SU-DHL-6 (cell line): ENCODE data around the gene RPLP1.

Source experiments
- H2AFZ ChIP-seq: fragments of 200-600 bp; sonication (generic); 2 replicates; pipeline ENCODE4 v1.6.1; 2014; ENCODE audit warnings: low read depth, mild to moderate bottlenecking, moderate library complexity, mixed read lengths, antibody characterized with exemption, low read length; ENCODE audit not compliant: severe bottlenecking
- H3F3A ChIP-seq: fragments of 200-600 bp; shearing (Covaris generic); 2 replicates; pipeline ENCODE4 v1.6.0; 2016; ENCODE audit warnings: antibody characterized with exemption, mild to moderate bottlenecking; ENCODE audit not compliant: insufficient read depth
- H3K27ac ChIP-seq: fragments of 200-600 bp; sonication (generic); 2 replicates; pipeline ENCODE4 v1.5.1; 2016; ENCODE audit warnings: low read depth, mild to moderate bottlenecking, low read length, moderate library complexity, mixed read lengths
- H3K27me3 ChIP-seq: fragments of 200-600 bp; sonication (generic), shearing (Covaris generic); 2 replicates; pipeline ENCODE4 v1.6.0; 2014; ENCODE audit warnings: mild to moderate bottlenecking, low read length
- H3K36me3 ChIP-seq: fragments of 200-600 bp; sonication (generic); 2 replicates; pipeline ENCODE4 v1.6.1; 2014; ENCODE audit warnings: mild to moderate bottlenecking, low read length, mixed read lengths
- H3K4me2 ChIP-seq: fragments of 300-600, 200-600 bp; shearing (Covaris generic), sonication (generic); 2 replicates; pipeline ENCODE4 v1.6.0; 2014; ENCODE audit warnings: low read length, low read depth, mild to moderate bottlenecking; ENCODE audit not compliant: poor library complexity, severe bottlenecking
- H3K4me3 ChIP-seq: fragments of 200-600 bp; sonication (generic); 2 replicates; pipeline ENCODE4 v1.5.1; 2014; ENCODE audit warnings: antibody characterized with exemption, low read length, mild to moderate bottlenecking, mixed read lengths; ENCODE audit not compliant: insufficient read depth, poor library complexity, severe bottlenecking
- H3K79me2 ChIP-seq: fragments of 200-600 bp; sonication (generic); 2 replicates; pipeline ENCODE4 v1.6.1; 2014; ENCODE audit warnings: mild to moderate bottlenecking, low read length, moderate library complexity; ENCODE audit not compliant: insufficient read depth
- H3K9ac ChIP-seq: fragments of 200-600 bp; sonication (generic); 2 replicates; pipeline ENCODE4 v1.7.0; 2014; ENCODE audit warnings: mild to moderate bottlenecking, low read length
- H3K9me2 ChIP-seq: fragments of 200-600 bp; sonication (generic); replicated peaks from 2 replicates; pipeline ENCODE4 v1.6.1; 2014; ENCODE audit warnings: low read length; ENCODE audit not compliant: insufficient read depth
- H3K9me3 ChIP-seq: fragments of 200-600 bp; sonication (generic); 2 replicates; pipeline ENCODE4 v1.6.1; 2014; ENCODE audit warnings: low read length, mixed read lengths; ENCODE audit not compliant: insufficient read depth
- H4K20me1 ChIP-seq: fragments of 200-600 bp; sonication (generic); 2 replicates; pipeline ENCODE4 v1.6.1; 2014; ENCODE audit warnings: low read depth, mild to moderate bottlenecking, antibody characterized with exemption, low read length, moderate library complexity, mixed read lengths
- EZH2phosphoT487 ChIP-seq: fragments of 200-600 bp; sonication (generic), shearing (Covaris generic); conservative IDR thresholded peaks from 2 replicates; pipeline ENCODE4 v1.6.1; 2018; ENCODE audit warnings: mild to moderate bottlenecking, antibody characterized with exemption, low read length, moderate library complexity, mixed read lengths
- TF ChIP-seq, protein P1 (sequence below): fragments of 200-600 bp; sonication (generic); IDR thresholded peaks from one replicate; pipeline ENCODE4 v1.5.1; 2017; ENCODE audit warnings: antibody characterized with exemption, mild to moderate bottlenecking, low read length, moderate library complexity; ENCODE audit not compliant: insufficient read depth, poor library complexity, severe bottlenecking

The RPLP1 gene

GRCh38 chr15:69456208-69457166, 3.9 kb downstream of the RPLP1 start:
- Histone ChIP-seq H3K27me3 (no peaks in the 10 kb centered on the region), H3K4me3 (no peak overlapping the region), H3K9me3 (no peaks in the 10 kb centered on the region), H3K79me2 (peaks cover 31% of the 10 kb centered on the region), H4K20me1 (peaks cover 35% of the 10 kb centered on the region), H3K4me2 (no peak overlapping the region), H3K27ac (no peak overlapping the region), H3K9me2 (no peaks in the 10 kb centered on the region), H3F3A (peaks cover 67% of the 10 kb centered on the region), H3K36me3 (peaks cover 31% of the 10 kb centered on the region), H3K9ac (no peak overlapping the region), H2AFZ (no peak overlapping the region)
- TF ChIP-seq EZH2phosphoT487: no peak
- TF ChIP-seq, protein P1, sequence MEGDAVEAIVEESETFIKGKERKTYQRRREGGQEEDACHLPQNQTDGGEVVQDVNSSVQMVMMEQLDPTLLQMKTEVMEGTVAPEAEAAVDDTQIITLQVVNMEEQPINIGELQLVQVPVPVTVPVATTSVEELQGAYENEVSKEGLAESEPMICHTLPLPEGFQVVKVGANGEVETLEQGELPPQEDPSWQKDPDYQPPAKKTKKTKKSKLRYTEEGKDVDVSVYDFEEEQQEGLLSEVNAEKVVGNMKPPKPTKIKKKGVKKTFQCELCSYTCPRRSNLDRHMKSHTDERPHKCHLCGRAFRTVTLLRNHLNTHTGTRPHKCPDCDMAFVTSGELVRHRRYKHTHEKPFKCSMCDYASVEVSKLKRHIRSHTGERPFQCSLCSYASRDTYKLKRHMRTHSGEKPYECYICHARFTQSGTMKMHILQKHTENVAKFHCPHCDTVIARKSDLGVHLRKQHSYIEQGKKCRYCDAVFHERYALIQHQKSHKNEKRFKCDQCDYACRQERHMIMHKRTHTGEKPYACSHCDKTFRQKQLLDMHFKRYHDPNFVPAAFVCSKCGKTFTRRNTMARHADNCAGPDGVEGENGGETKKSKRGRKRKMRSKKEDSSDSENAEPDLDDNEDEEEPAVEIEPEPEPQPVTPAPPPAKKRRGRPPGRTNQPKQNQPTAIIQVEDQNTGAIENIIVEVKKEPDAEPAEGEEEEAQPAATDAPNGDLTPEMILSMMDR: no peak

DNA sequence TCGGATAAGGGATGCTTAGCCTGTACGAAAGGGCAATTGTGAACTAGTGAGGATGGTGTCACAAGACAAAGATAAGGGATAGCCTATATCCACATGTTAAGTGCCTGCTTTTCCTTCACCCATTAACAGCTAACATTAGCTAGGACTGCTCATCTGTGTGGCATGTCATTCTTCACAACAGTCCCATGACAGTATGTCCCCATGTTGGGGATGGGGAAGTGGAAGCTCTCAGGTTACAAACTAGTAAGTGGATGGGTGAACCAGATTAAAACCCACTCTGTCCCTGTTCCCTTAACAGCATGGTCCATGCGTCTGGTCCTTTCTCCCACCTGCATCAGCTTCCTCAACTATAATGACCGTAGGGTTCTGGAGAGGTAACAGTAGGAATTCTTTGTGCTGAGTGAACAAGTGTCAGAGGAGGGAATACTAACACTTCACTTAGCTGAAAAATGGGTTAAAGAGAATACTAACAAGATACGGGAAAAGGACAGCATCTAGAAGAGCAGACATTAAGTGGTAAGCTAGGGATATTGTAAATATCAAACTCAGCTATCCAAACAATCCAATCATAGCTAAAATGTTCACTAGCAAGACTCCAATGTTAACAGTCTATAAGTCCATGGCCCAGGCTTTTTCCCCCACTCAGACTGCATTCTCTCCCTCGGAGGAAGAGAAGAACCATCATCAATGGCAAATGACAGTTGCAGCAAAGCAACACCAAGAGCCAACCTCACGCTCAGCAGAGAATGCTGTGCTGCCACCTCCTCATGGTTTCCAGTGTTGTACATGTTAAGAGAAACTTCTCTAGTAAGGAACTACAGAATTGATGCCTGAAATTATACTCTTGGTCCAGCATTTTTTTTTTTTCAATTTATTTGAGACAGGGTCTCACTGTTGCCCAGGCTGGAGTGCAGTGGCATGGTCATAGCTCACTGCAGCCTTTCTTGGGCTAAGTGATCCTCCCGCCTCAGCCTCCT, 5.0 kb downstream of the RPLP1 start:
- Histone ChIP-seq H3K36me3 (peaks cover 31% of the 10 kb centered on the region), H4K20me1 (peaks cover 35% of the 10 kb centered on the region), H3K9me2 (no peaks in the 10 kb centered on the region), H3K79me2 (peaks cover 31% of the 10 kb centered on the region), H3K9ac (no peak overlapping the region), H3F3A (peaks cover 56% of the 10 kb centered on the region), H2AFZ (no peak overlapping the region), H3K27ac (peak overlapping the region; percentile 17; the same call in 1 of the 2 replicates), H3K27me3 (no peaks in the 10 kb centered on the region), H3K9me3 (no peaks in the 10 kb centered on the region), H3K4me2 (no peak overlapping the region), H3K4me3 (no peak overlapping the region)
- TF ChIP-seq, protein P1: no peak
- no peak for TF ChIP-seq EZH2phosphoT487

GRCh38 chr15:69459066-69459465, 6.4 kb downstream of the RPLP1 start:
- no peaks in the 10 kb centered on the region for H3K27me3 ChIP-seq
- TF ChIP-seq, protein P1: no peak
- TF ChIP-seq EZH2phosphoT487: no peak
- no peak overlapping the region for H2AFZ ChIP-seq
- H3K4me2 ChIP-seq: no peak overlapping the region
- H3F3A ChIP-seq: peaks cover 47% of the 10 kb centered on the region
- no peaks in the 10 kb centered on the region for H3K9me2 ChIP-seq
- H3K27ac ChIP-seq: no peak overlapping the region
- H3K9me3 ChIP-seq: no peaks in the 10 kb centered on the region
- H4K20me1 ChIP-seq: peaks cover 26% of the 10 kb centered on the region
- H3K4me3 ChIP-seq: no peak overlapping the region
- H3K36me3 ChIP-seq: peaks cover 24% of the 10 kb centered on the region
- no peak overlapping the region for H3K9ac ChIP-seq
- peaks cover 16% of the 10 kb centered on the region for H3K79me2 ChIP-seq
